ENCODE data around the gene TULP1.

TULP1 gene

GRCh38 chr6:35490821-35491557 lies 21.7 kb downstream of the TULP1 start:
- Histone ChIP-seq H3K4me3 (ENCODE audit: low read length) (no peak overlapping the region), H3K27ac (ENCODE audit: low read length) (no peak overlapping the region), H3K36me3 (ENCODE audit: control insufficient read depth, insufficient read depth, low read length) (no peaks in the 10 kb centered on the region), H3K27me3 (ENCODE audit: control insufficient read depth, insufficient read depth, low read length) (no peaks in the 10 kb centered on the region), H3K4me1 (ENCODE audit: control insufficient read depth, insufficient read depth, low read length) (peaks cover 42% of the 10 kb centered on the region), H3K9me3 (ENCODE audit: control insufficient read depth, insufficient read depth, low read length) (no peaks in the 10 kb centered on the region)
- no CpG with 5 or more reads among the region's 8 CpGs for WGBS (ENCODE audit: insufficient coverage, insufficient read length)
- no peak for DNase-seq (ENCODE audit: low read depth, low spot score)

GRCh38 chr6:35489995-35490791 lies 22.5 kb downstream of the TULP1 start:
- no peaks in the 10 kb centered on the region for H3K36me3 ChIP-seq (ENCODE audit: control insufficient read depth, insufficient read depth, low read length)
- H3K27me3 ChIP-seq (ENCODE audit: control insufficient read depth, insufficient read depth, low read length): no peaks in the 10 kb centered on the region
- no peaks in the 10 kb centered on the region for H3K9me3 ChIP-seq (ENCODE audit: control insufficient read depth, insufficient read depth, low read length)
- DNase-seq (ENCODE audit: low read depth, low spot score): no peak
- WGBS (ENCODE audit: insufficient coverage, insufficient read length): no CpG with 5 or more reads among the region's 28 CpGs
- peak overlapping the region; percentile 11; the same call in 1 of the 2 replicates for H3K4me3 ChIP-seq (ENCODE audit: low read length)
- peaks cover 37% of the 10 kb centered on the region for H3K4me1 ChIP-seq (ENCODE audit: control insufficient read depth, insufficient read depth, low read length)
- no peak overlapping the region for H3K27ac ChIP-seq (ENCODE audit: low read length)

- Histone ChIP-seq H3K4me3 (ENCODE audit: low read length) (no peak overlapping the region), H3K4me1 (ENCODE audit: control insufficient read depth, insufficient read depth, low read length) (peaks cover 40% of the 10 kb centered on the region), H3K9me3 (ENCODE audit: control insufficient read depth, insufficient read depth, low read length) (no peaks in the 10 kb centered on the region), H3K27me3 (ENCODE audit: control insufficient read depth, insufficient read depth, low read length) (no peaks in the 10 kb centered on the region), H3K36me3 (ENCODE audit: control insufficient read depth, insufficient read depth, low read length) (0 out of 2 replicates have a peak, but pooled peaks cover under 1% of the 10 kb centered on the region), H3K27ac (ENCODE audit: low read length) (no peak overlapping the region)
- no CpG with 5 or more reads among the region's 1 CpG for WGBS (ENCODE audit: insufficient coverage, insufficient read length)
- no peak for DNase-seq (ENCODE audit: low read depth, low spot score)
These were observed 23.6 kb downstream of the TULP1 start for GRCh38 chr6:35489066-35489465.

GRCh38 chr6:35488517-35488862 lies 24.2 kb downstream of the TULP1 start:
- Histone ChIP-seq H3K27me3 (ENCODE audit: control insufficient read depth, insufficient read depth, low read length) (no peaks in the 10 kb centered on the region), H3K9me3 (ENCODE audit: control insufficient read depth, insufficient read depth, low read length) (no peaks in the 10 kb centered on the region), H3K4me3 (ENCODE audit: low read length) (no peak overlapping the region), H3K27ac (ENCODE audit: low read length) (no peak overlapping the region), H3K36me3 (ENCODE audit: control insufficient read depth, insufficient read depth, low read length) (0 out of 2 replicates have a peak, but pooled peaks cover 2% of the 10 kb centered on the region), H3K4me1 (ENCODE audit: control insufficient read depth, insufficient read depth, low read length) (peaks cover 35% of the 10 kb centered on the region)
- no CpG with 5 or more reads among the region's 9 CpGs for WGBS (ENCODE audit: insufficient coverage, insufficient read length)
- no peak for DNase-seq (ENCODE audit: low read depth, low spot score)

GRCh38 chr6:35487658-35488516 lies 24.8 kb downstream of the TULP1 start:
- Histone ChIP-seq H3K27ac (ENCODE audit: low read length) (no peak overlapping the region), H3K4me1 (ENCODE audit: control insufficient read depth, insufficient read depth, low read length) (peaks cover 34% of the 10 kb centered on the region), H3K4me3 (ENCODE audit: low read length) (no peak overlapping the region), H3K27me3 (ENCODE audit: control insufficient read depth, insufficient read depth, low read length) (no peaks in the 10 kb centered on the region), H3K9me3 (ENCODE audit: control insufficient read depth, insufficient read depth, low read length) (no peaks in the 10 kb centered on the region), H3K36me3 (ENCODE audit: control insufficient read depth, insufficient read depth, low read length) (0 out of 2 replicates have a peak, but pooled peaks cover 5% of the 10 kb centered on the region)
- WGBS (ENCODE audit: insufficient coverage, insufficient read length): no CpG with 5 or more reads among the region's 9 CpGs
- DNase-seq (ENCODE audit: low read depth, low spot score): no peak

GRCh38 chr6:35486005-35486925 lies 26.4 kb downstream of the TULP1 start:
- no CpG with 5 or more reads among the region's 61 CpGs for WGBS (ENCODE audit: insufficient coverage, insufficient read length)
- Histone ChIP-seq H3K4me1 (ENCODE audit: control insufficient read depth, insufficient read depth, low read length) (peaks cover 22% of the 10 kb centered on the region), H3K36me3 (ENCODE audit: control insufficient read depth, insufficient read depth, low read length) (0 out of 2 replicates have a peak, but pooled peaks cover 5% of the 10 kb centered on the region), H3K27me3 (ENCODE audit: control insufficient read depth, insufficient read depth, low read length) (no peaks in the 10 kb centered on the region), H3K4me3 (ENCODE audit: low read length) (peak overlapping the region; percentile 2; the same call in 1 of the 2 replicates), H3K27ac (ENCODE audit: low read length) (no peak overlapping the region), H3K9me3 (ENCODE audit: control insufficient read depth, insufficient read depth, low read length) (no peaks in the 10 kb centered on the region)
- DNase-seq (ENCODE audit: low read depth, low spot score): no peak

GRCh38 chr6:35485402-35485877 lies 27.3 kb downstream of the TULP1 start:
- no CpG with 5 or more reads among the region's 11 CpGs for WGBS (ENCODE audit: insufficient coverage, insufficient read length)
- Histone ChIP-seq H3K4me1 (ENCODE audit: control insufficient read depth, insufficient read depth, low read length) (peaks cover 16% of the 10 kb centered on the region), H3K27me3 (ENCODE audit: control insufficient read depth, insufficient read depth, low read length) (no peaks in the 10 kb centered on the region), H3K9me3 (ENCODE audit: control insufficient read depth, insufficient read depth, low read length) (no peaks in the 10 kb centered on the region), H3K27ac (ENCODE audit: low read length) (no peak overlapping the region), H3K4me3 (ENCODE audit: low read length) (no peak overlapping the region; the same call in 1 of the 2 replicates), H3K36me3 (ENCODE audit: control insufficient read depth, insufficient read depth, low read length) (0 out of 2 replicates have a peak, but pooled peaks cover 5% of the 10 kb centered on the region)
- no peak for DNase-seq (ENCODE audit: low read depth, low spot score)

GRCh38 chr6:35484921-35485392 lies 27.7 kb downstream of the TULP1 start:
- WGBS (ENCODE audit: insufficient coverage, insufficient read length): no CpG with 5 or more reads among the region's 7 CpGs
- DNase-seq (ENCODE audit: low read depth, low spot score): no peak
- Histone ChIP-seq H3K27me3 (ENCODE audit: control insufficient read depth, insufficient read depth, low read length) (no peaks in the 10 kb centered on the region), H3K4me3 (ENCODE audit: low read length) (no peak overlapping the region), H3K27ac (ENCODE audit: low read length) (no peak overlapping the region), H3K4me1 (ENCODE audit: control insufficient read depth, insufficient read depth, low read length) (peaks cover 13% of the 10 kb centered on the region), H3K36me3 (ENCODE audit: control insufficient read depth, insufficient read depth, low read length) (0 out of 2 replicates have a peak, but pooled peaks cover 5% of the 10 kb centered on the region), H3K9me3 (ENCODE audit: control insufficient read depth, insufficient read depth, low read length) (no peaks in the 10 kb centered on the region)

- Histone ChIP-seq H3K9me3 (ENCODE audit: control insufficient read depth, insufficient read depth, low read length) (no peaks in the 10 kb centered on the region), H3K4me1 (ENCODE audit: control insufficient read depth, insufficient read depth, low read length) (peaks cover 11% of the 10 kb centered on the region), H3K36me3 (ENCODE audit: control insufficient read depth, insufficient read depth, low read length) (0 out of 2 replicates have a peak, but pooled peaks cover 13% of the 10 kb centered on the region), H3K4me3 (ENCODE audit: low read length) (no peak overlapping the region), H3K27me3 (ENCODE audit: control insufficient read depth, insufficient read depth, low read length) (no peaks in the 10 kb centered on the region), H3K27ac (ENCODE audit: low read length) (no peak overlapping the region)
- no CpG with 5 or more reads among the region's 13 CpGs for WGBS (ENCODE audit: insufficient coverage, insufficient read length)
- no peak for DNase-seq (ENCODE audit: low read depth, low spot score)
These were observed 28.6 kb downstream of the TULP1 start for GRCh38 chr6:35483893-35484645.

All from iPS DF 6.9 (cell line).